ENCODE results near the gene ZNF567. TPM values are rescaled to one million over a fixed set of nuclear protein-coding genes. Genes with fewer than 3 reads are reported as not detected.
A peak's percentile ranks its signal among the peaks of the same experiment; 100 is the strongest.
"Not testable (repeated sequence)": the region's sequence is repeated elsewhere in the genome, so short reads cannot be mapped to it uniquely, and the experiment has no call there.

Gene ZNF567
- total RNA-seq, 6 experiments from 2014 or later: 2.9 to 5.8 (median 4.2) TPM

DNA sequence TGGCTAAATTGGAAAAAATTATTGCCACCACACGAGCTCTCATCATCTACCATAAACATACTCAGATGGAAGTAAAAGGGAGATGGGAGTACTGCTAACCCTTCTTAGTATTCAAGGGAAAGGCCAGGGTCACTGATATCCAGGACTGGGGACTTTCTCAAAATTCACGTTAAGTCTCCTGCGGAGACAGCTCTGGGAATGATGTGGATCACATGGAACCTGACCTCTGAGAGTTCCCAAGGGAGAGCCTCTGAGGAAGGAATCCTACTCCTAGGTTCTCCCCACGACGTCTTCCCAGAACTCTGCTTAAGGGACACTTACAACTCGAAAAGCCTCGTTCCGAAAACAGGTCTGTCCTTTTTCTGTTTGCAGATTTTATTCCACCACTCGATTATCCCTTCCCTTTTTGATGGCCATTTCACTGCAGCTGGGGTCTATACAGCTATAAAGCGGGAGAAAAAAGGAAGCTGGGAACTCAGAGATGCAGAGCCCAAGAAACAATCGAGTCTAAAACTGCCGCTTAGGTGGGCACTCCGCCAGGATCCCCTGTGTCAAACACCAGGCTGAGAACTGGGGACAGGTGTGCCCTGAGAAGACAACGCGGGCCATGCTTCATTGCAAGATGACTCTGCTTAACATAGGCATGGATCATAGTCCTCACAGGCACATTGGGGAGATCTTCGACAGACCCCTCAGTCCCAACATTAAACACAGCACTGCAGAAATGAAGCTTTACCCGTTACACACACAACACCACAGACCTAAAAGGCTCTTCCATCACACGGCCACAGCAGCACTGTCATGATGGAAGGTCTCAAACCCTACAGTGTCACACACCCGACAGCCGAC lies 823 bp upstream of the ZNF567 start:
- DNase-seq: no peak
- Mint-ChIP-seq H3K4me3 (peak overlapping the region; percentile 98), H3K27ac (peak overlapping the region; percentile 88), H3K36me3 (ENCODE audit: low read depth) (peaks cover 60% of the 10 kb centered on the region), H3K4me1 (ENCODE audit: low read depth) (peaks cover 25% of the 10 kb centered on the region), H3K27me3 (ENCODE audit: insufficient read depth) (peaks cover 6% of the 10 kb centered on the region), H3K9me3 (peaks cover 32% of the 10 kb centered on the region)
- TF ChIP-seq, protein P1, sequence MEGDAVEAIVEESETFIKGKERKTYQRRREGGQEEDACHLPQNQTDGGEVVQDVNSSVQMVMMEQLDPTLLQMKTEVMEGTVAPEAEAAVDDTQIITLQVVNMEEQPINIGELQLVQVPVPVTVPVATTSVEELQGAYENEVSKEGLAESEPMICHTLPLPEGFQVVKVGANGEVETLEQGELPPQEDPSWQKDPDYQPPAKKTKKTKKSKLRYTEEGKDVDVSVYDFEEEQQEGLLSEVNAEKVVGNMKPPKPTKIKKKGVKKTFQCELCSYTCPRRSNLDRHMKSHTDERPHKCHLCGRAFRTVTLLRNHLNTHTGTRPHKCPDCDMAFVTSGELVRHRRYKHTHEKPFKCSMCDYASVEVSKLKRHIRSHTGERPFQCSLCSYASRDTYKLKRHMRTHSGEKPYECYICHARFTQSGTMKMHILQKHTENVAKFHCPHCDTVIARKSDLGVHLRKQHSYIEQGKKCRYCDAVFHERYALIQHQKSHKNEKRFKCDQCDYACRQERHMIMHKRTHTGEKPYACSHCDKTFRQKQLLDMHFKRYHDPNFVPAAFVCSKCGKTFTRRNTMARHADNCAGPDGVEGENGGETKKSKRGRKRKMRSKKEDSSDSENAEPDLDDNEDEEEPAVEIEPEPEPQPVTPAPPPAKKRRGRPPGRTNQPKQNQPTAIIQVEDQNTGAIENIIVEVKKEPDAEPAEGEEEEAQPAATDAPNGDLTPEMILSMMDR (IDR thresholded peaks at IDR 0.05): no peak

DNA sequence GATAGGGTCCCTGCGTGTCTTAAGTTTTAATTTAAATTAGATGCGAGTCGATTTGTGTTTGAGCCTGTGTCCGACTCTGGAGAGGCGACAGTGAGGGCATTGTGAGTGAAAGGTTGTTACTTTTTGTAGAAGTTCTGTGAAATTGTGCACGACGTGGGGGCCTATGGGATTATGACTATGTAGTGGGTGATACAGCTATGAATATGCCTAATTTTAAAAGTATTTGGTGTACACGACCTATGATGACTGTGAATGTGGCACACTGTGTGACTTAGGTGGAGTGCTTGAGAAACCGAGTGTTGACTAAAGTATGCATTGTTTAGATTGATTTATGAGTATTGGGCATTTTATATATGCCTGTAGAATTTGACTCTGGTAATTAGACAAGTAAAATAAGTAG lies 646 bp downstream of the ZNF567 start:
- no peak for DNase-seq
- H3K9me3 Mint-ChIP-seq: peaks cover 32% of the 10 kb centered on the region
- peak overlapping the region; percentile 88 for H3K27ac Mint-ChIP-seq
- H3K4me3 Mint-ChIP-seq: peak overlapping the region; percentile 98
- H3K4me1 Mint-ChIP-seq (ENCODE audit: low read depth): peaks cover 25% of the 10 kb centered on the region
- H3K27me3 Mint-ChIP-seq (ENCODE audit: insufficient read depth): peaks cover 6% of the 10 kb centered on the region
- H3K36me3 Mint-ChIP-seq (ENCODE audit: low read depth): peaks cover 66% of the 10 kb centered on the region
- TF ChIP-seq, protein P1 (IDR thresholded peaks at IDR 0.05): no peak

DNA sequence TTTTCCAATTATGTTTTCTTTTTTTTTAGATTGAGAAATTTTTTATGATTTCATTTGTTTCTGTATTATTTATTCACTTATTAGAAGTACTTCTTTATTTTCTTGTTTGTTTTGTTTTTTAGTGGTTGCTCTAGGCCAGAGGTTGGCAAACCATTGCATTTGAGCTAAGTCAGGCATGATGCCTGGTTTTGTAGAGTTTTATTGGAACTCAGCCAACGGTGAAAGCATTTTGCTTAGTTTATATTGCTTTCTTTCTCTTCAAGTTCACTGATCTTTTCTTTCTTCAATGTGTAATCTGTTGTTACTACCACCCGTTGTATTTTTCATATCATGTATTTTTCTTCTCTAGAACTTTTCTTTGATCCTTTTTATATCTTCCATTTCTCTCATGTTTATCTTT lies 19.7 kb downstream of the ZNF567 start:
- H3K36me3 Mint-ChIP-seq (ENCODE audit: low read depth): peaks cover 87% of the 10 kb centered on the region
- H3K9me3 Mint-ChIP-seq: peaks cover 92% of the 10 kb centered on the region
- DNase-seq: no peak
- no peaks in the 10 kb centered on the region for H3K27me3 Mint-ChIP-seq (ENCODE audit: insufficient read depth)
- H3K27ac Mint-ChIP-seq: no peak overlapping the region
- H3K4me3 Mint-ChIP-seq: no peak overlapping the region
- TF ChIP-seq, protein P1 (IDR thresholded peaks at IDR 0.05): no peak
- H3K4me1 Mint-ChIP-seq (ENCODE audit: low read depth): no peaks in the 10 kb centered on the region

DNA sequence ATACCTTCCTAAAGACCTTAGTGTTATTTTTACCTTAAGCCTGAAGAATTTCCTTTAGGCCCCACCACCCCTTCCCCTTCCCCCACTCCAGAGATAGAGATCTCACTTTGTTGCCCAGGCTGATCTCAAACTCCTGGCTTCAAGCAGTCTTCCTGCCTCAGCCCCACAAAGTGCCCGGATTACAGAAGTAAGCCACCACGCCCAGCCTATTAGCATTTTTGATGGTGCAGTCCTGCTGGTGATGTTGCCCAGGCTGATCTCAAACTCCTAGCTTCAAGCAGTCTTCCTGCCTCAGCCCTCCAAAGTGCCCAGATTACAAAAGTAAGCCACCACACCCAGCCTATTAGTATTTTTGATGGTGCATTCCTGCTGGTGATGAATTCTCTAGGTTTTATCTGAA lies 22.0 kb downstream of the ZNF567 start:
- TF ChIP-seq, protein P1 (IDR thresholded peaks at IDR 0.05): no peak
- Mint-ChIP-seq H3K36me3 (ENCODE audit: low read depth) (peaks cover 94% of the 10 kb centered on the region), H3K9me3 (peaks cover 100% of the 10 kb centered on the region)

DNA sequence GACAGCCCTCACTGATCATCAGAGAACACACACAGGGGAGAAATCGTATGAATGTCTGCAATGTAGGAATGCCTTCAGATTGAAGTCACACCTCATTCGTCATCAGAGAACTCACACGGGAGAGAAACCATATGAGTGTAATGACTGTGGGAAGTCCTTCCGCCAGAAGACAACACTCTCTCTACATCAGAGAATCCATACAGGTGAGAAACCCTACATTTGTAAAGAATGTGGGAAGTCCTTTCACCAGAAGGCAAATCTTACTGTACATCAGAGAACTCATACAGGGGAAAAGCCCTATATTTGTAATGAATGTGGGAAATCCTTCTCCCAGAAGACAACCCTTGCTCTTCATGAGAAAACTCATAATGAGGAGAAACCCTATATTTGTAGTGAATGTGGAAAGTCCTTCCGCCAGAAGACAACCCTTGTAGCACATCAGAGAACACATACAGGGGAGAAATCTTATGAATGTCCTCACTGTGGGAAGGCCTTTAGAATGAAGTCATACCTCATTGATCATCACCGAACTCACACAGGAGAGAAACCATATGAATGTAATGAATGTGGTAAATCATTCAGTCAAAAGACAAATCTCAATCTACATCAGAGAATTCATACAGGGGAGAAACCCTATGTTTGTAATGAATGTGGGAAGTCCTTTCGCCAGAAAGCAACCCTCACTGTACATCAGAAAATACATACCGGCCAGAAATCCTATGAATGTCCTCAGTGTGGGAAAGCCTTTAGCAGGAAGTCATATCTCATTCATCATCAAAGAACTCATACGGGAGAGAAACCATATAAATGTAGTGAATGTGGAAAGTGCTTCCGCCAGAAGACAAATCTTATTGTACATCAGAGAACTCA lies 32.5 kb downstream of the ZNF567 start:
- Mint-ChIP-seq H3K4me3 (peak overlapping the region; percentile 13; the same call in 1 of the 2 replicates), H3K27ac (no peak overlapping the region), H3K36me3 (ENCODE audit: low read depth) (peaks cover 76% of the 10 kb centered on the region), H3K27me3 (ENCODE audit: insufficient read depth) (peaks cover 5% of the 10 kb centered on the region), H3K4me1 (ENCODE audit: low read depth) (no peaks in the 10 kb centered on the region), H3K9me3 (peaks cover 89% of the 10 kb centered on the region)
- no peak for DNase-seq
- TF ChIP-seq, protein P1 (IDR thresholded peaks at IDR 0.05): no peak

More for the DNA sequence above, 22.0 kb downstream of the ZNF567 start:
- DNase-seq: no peak
- no peaks in the 10 kb centered on the region for H3K4me1 Mint-ChIP-seq (ENCODE audit: low read depth)
- no peak overlapping the region for H3K4me3 Mint-ChIP-seq
- H3K27ac Mint-ChIP-seq: no peak overlapping the region
- peaks cover 2% of the 10 kb centered on the region; the same call in 1 of the 2 replicates for H3K27me3 Mint-ChIP-seq (ENCODE audit: insufficient read depth)

DNA sequence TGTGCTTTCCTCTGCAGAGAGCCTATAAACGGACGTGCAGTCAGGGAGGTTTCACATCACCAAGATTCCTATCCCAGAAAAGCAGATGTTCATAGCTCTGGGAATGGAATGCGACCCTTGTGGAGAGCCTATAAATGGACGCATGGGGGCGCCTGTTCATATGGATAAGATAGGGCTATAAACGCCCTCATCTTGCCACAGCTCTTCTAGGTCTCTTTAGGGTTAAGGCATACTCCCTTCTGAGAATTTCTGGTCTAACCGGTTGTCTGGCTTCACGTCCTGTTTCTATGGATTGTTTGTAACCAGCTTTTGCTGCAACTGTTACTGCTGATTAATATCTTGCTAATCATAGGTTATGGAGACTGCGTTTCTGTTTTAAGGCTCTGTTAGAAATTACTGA lies 48.8 kb downstream of the ZNF567 start:
- not testable (repeated sequence) for H3K4me3 Mint-ChIP-seq; H3K4me1 Mint-ChIP-seq (ENCODE audit: low read depth); H3K27ac Mint-ChIP-seq; DNase-seq; H3K27me3 Mint-ChIP-seq (ENCODE audit: insufficient read depth)
- peaks cover 98% of the 10 kb centered on the region for H3K9me3 Mint-ChIP-seq
- peaks cover 76% of the 10 kb centered on the region for H3K36me3 Mint-ChIP-seq (ENCODE audit: low read depth)

Data from HFFc6 (cell line).